Activated CD4-positive, alpha-beta T cell treated with anti-CD3 and anti-CD28 coated beads, Interleukin-2, amount 10 ng/mL, durations not matched to agents 24 days and 14 days (primary cell): Measurements from ENCODE around the gene GPR63. TPM values are rescaled to one million over a fixed set of nuclear protein-coding genes. Genes with fewer than 3 reads are reported as not detected.
"Not testable (repeated sequence)": the region's sequence is repeated elsewhere in the genome, so short reads cannot be mapped to it uniquely, and the experiment has no call there.

Experiments
- DNase-seq: peaks from one replicate; pipeline ENCODE4 v3.0.0; 2022
- H3K27ac Mint-ChIP-seq: one replicate; pipeline ENCODE4 v1.8.0; 2022; ENCODE audit warnings: mild to moderate bottlenecking, mixed read lengths
- H3K27me3 Mint-ChIP-seq: one replicate; pipeline ENCODE4 v1.8.0; 2022; ENCODE audit warnings: mixed read lengths
- H3K36me3 Mint-ChIP-seq: one replicate; pipeline ENCODE4 v1.8.0; 2022; ENCODE audit warnings: low read depth, mild to moderate bottlenecking, mixed read lengths
- H3K4me1 Mint-ChIP-seq: one replicate; pipeline ENCODE4 v1.8.0; 2021; ENCODE audit warnings: mixed read lengths
- H3K4me3 Mint-ChIP-seq: one replicate; pipeline ENCODE4 v1.8.0; 2022; ENCODE audit warnings: mild to moderate bottlenecking, moderate library complexity, mixed read lengths
- H3K9me3 Mint-ChIP-seq: one replicate; pipeline ENCODE4 v1.8.0; 2021; ENCODE audit warnings: mixed read lengths
- intact Hi-C: fragments of 100-400 bp; cut with micrococcal nuclease; formaldehyde crosslinking; loops from one replicate; pipeline ENCODE4 v1.15.1; 2023
- total RNA-seq: library from RNA; stranded (reverse); gene quantifications from 2 replicates; pipeline ENCODE4 v1.2.3, GENCODE V29; 2022

The GPR63 gene, protein sequence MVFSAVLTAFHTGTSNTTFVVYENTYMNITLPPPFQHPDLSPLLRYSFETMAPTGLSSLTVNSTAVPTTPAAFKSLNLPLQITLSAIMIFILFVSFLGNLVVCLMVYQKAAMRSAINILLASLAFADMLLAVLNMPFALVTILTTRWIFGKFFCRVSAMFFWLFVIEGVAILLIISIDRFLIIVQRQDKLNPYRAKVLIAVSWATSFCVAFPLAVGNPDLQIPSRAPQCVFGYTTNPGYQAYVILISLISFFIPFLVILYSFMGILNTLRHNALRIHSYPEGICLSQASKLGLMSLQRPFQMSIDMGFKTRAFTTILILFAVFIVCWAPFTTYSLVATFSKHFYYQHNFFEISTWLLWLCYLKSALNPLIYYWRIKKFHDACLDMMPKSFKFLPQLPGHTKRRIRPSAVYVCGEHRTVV
- total RNA-seq = 2.2 and 2.7 TPM in 2 replicates

DNA sequence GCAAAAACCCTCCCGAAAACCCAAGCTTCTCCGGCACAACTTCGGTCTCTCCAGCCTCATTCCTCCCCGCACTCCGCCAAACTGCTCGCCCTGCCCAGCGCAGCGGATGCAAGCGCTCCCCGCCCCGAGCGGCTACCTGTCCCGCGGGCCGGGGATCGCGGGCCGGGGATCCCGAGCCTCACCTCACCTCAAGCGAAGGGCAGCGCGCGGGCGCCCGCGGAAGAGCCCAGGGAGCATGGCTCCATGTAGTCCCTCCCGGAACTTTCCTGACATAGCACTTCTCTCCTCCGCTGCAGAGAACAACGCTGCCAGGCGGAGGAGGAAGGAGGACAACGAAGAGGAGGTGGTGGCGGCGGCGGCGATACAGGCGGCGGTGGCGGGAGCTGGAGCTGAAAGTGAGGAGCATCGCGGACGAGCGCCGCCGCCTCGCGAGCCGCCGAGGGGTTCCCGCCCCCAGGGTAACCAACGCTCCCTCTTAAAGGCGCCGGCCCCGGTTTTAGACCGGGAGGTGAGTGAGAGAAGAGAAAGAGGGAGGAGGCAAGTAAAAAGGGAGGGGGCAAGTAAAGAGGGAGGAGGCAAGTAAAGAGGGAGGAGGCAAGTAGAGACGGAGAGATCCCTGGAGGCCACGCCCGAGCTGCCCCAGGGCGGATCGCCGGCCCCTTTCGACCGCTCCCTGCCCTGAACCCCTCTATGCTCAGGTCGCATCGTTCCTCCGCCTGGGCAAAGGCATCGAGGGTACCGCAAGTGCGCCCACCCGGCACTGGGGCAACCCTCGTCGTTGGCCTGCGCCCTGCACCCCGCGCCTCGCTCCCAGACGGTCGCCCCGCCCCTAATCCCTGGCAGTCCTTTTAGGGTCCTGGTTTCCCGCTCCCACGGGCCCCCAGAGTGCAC, at the start of gene GPR63:
TSS of gene GPR63 (minus strand) at position 397 of the 891 bp plus-strand sequence. CDS start 37,746 bp downstream, outside the sequence.
- peaks cover 2% of the 10 kb centered on the region for H3K36me3 Mint-ChIP-seq
- no peaks in the 10 kb centered on the region for H3K9me3 Mint-ChIP-seq
- peaks cover 25% of the 10 kb centered on the region for H3K4me1 Mint-ChIP-seq
- H3K27ac Mint-ChIP-seq = peak within 1 kb of the TSS; percentile 75
- peak within 1 kb of the TSS; percentile 92 for H3K4me3 Mint-ChIP-seq
- H3K27me3 Mint-ChIP-seq = peaks cover 49% of the 10 kb centered on the region
- DNase-seq = peak; percentile 96
- intact Hi-C loops = loop anchor here (1.0 to 10.0 kb wide), 6 partner anchors 60 to 1263 kb away; partner anchors contain the start of genes KLHL32, MANEA, MMS22L and NDUFAF4

DNA sequence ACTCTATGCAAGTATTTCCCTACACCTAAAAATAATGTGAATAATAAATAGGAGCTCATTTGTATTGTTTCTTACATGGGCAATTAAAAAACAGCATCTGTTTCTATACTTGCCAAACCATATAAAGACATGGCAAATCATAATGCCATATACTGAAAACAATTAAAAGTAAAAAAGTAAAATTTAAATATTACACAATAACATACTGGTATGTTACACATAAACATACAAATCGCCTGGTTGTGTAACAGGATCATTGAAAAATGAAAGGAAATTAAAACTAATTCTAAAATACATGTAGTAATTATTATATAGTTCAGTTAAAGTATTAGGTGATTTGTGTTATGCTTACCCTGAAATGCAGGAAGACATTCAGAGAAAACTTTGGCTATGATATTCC, 49.2 kb upstream of the GPR63 start:
- no peak for DNase-seq
- Mint-ChIP-seq H3K4me1 (peaks cover 13% of the 10 kb centered on the region), H3K9me3 (no peaks in the 10 kb centered on the region), H3K4me3 (no peak overlapping the region), H3K27ac (no peak overlapping the region), H3K36me3 (peaks cover 13% of the 10 kb centered on the region), H3K27me3 (peaks cover 2% of the 10 kb centered on the region)
- intact Hi-C loops = no loop called here

DNA sequence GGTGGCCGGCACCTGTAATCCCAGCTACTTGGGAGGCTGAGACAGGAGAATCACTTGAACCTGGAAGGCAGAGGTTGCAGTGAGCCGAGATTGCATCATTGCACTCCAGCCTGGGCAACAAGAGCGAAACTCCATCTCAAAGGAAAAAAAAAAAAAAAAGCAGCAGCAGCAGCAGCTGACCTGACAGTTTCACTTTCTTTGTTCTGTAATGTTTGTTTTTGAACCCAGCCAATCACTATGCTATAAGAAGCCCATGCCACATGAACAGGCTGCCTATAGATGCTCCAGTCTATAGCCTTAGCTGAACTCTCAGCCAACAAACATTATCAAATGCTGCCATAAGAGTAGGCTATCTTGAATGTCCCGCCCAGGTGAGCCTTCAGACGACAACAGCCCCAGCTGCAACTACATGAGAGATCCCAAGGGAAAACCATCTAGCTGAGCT, 47.9 kb upstream of the GPR63 start:
- H3K9me3 Mint-ChIP-seq, H3K27ac Mint-ChIP-seq, H3K36me3 Mint-ChIP-seq, H3K27me3 Mint-ChIP-seq: not testable (repeated sequence)
- Mint-ChIP-seq H3K4me3 (peak overlapping the region; percentile 9), H3K4me1 (peaks cover 13% of the 10 kb centered on the region)
- peak; percentile 80 for DNase-seq
- intact Hi-C loops = loop anchor here (1.0 kb wide), 1 partner anchor 12 kb away; the partner anchor contains the start of gene NDUFAF4

DNA sequence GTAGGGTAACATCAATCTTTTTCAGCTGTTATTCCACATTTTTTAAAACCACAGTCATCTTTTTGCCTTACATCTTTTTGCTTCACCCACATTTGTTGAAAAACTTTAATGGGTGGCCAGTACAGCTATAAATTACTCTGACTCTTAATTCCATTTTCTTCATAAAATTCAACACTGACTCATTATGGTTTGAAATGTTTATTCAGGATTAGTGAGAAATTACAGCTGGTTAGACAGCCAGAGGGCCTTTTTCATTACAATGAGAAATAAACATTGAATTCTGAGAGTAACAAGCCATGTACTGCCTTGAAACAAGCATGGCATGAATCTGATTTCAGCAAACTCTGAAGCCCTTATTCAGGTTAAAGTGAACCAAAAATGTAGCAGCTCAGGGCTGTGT, 40.9 kb upstream of the GPR63 start:
- peaks cover 7% of the 10 kb centered on the region for H3K27me3 Mint-ChIP-seq
- no peak overlapping the region for H3K4me3 Mint-ChIP-seq
- no peaks in the 10 kb centered on the region for H3K4me1 Mint-ChIP-seq
- DNase-seq = no peak
- intact Hi-C loops = no loop called here
- no peak overlapping the region for H3K27ac Mint-ChIP-seq
- no peaks in the 10 kb centered on the region for H3K36me3 Mint-ChIP-seq
- no peaks in the 10 kb centered on the region for H3K9me3 Mint-ChIP-seq

DNA sequence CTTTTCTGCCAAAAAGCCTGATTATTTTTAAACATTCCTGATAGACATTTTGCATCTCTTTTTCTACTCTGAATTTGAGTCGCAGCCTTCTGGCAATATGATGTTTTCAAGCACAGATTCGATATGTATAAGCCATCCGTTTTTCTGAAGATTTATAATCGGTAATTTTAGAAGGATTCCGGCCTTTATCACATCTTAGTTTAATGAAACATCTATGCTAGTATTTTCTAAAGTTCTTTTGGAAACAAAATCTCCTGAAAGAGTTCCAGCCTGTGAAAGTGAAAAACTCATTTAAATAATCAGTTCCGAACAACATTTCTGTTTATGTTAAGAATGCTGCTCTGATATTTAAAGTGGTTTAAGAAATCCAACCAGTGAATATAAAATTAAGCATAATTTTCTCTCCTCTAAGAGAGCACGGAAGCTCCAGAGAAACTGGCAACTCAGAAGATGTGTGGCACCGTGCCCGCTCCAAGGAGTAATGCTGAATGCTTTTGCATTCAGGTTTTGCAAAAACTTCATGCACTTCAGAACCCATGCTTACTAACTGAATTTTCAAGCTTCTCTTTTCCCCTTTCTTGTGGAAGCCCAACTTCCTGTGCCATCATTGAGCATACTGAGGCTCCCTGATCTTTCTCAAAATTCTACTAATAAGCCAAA, 39.7 kb upstream of the GPR63 start:
- H3K9me3 Mint-ChIP-seq = no peaks in the 10 kb centered on the region
- no peak overlapping the region for H3K27ac Mint-ChIP-seq
- intact Hi-C loops = no loop called here
- peaks cover 8% of the 10 kb centered on the region for H3K27me3 Mint-ChIP-seq
- H3K4me1 Mint-ChIP-seq = no peaks in the 10 kb centered on the region
- no peak for DNase-seq
- no peaks in the 10 kb centered on the region for H3K36me3 Mint-ChIP-seq
- no peak overlapping the region for H3K4me3 Mint-ChIP-seq

DNA sequence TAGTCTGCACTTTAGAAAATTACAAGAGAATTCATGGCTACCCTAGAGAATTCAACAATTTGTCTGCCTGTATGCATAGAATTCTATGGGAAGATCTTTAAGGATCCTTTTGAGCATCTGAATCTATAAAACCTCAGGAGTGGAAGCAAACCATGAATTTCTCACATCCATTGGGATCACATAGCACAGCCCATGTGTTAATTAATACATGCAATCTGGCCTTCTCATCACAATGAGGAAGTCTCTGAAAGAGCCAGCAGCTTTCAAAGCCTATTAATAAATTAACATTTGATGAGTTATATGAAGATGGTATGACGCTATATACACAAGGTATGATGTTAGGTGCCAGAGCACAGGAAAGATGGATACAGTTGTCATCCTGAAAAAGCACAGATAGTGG, 35.7 kb upstream of the GPR63 start:
- Mint-ChIP-seq H3K9me3 (no peaks in the 10 kb centered on the region), H3K36me3 (no peaks in the 10 kb centered on the region), H3K27ac (no peak overlapping the region), H3K4me3 (no peak overlapping the region), H3K27me3 (peaks cover 12% of the 10 kb centered on the region), H3K4me1 (no peaks in the 10 kb centered on the region)
- intact Hi-C loops = no loop called here
- no peak for DNase-seq

DNA sequence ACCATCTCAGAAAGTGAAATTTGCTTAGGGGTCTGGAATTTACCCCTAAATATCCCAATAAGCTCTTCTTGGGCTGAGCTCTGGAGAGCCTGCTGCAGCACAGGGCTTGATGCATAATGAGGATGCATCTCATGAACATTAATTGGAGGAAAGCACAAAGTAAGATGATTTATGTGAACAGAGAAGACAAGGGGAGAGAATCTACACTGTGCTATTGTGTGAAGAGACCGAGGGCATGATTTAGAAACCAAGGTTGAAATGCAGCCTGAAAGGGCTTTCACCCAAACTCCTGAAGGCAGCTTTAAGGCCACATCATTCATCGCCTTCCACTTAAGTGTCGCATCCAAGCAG, 27.8 kb upstream of the GPR63 start:
- Mint-ChIP-seq H3K27ac (no peak overlapping the region), H3K9me3 (no peaks in the 10 kb centered on the region), H3K36me3 (no peaks in the 10 kb centered on the region), H3K4me3 (no peak overlapping the region), H3K4me1 (no peaks in the 10 kb centered on the region), H3K27me3 (peaks cover 39% of the 10 kb centered on the region)
- no peak for DNase-seq
- intact Hi-C loops = no loop called here

DNA sequence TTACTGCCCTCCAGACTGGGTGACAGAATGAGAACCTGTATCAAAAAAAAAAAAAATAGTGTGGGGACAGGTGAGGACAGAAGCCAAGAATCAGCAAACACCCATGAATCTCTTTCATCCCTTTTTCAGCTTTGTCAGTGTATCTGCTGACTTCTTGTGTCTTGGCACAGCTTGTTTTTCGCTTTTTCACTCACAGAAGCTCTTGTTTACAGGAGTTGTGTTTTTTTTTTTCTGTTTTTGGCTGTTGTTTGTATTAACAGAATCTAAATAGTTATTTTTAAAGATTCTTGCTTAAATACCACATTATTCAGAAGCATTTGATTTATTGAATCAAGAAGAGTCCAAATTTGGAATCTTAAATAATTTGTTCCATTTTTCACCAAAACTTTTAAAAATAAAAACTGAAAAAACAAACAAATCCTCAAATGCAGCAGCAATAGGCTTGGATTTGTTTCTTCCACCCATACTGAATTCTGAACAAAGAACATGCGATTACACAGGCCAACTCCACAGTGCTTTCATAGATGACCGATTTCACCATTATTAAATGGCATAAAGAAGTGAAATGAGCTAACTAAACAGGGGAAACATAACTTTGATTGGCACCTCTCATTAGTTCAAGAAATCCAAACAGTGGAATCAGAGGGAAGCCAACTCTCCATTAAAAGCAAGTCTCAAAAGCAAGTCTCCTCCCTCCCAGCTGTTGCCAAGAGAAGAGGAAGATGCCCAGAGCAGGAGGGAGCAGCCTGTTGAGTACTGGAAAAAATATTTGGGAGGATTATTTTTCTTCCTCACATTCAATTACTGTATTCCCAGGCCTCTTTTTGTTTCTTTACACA, 27.2 kb upstream of the GPR63 start:
- intact Hi-C loops = no loop called here
- peaks cover 2% of the 10 kb centered on the region for H3K9me3 Mint-ChIP-seq
- no peak overlapping the region for H3K27ac Mint-ChIP-seq

DNA sequence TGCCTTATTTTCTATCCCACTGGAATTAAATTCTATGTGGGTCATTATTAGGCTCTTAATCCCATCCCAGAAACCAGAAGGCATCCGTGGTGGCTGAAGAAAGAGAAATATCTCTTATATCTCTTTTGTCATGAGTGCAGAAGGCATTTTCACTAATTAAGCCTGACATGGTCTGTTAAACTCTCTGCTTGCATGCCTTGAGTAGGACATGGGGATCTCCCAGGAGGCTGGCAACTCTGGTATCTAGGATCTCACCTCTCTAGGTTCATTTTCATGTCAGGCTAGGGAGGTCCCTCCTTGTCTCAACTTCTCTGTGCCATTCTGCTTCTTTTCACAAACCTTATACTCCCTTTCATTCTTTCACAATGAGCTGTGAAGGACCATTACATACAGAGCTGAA, 25.3 kb upstream of the GPR63 start:
- H3K4me1 Mint-ChIP-seq = no peaks in the 10 kb centered on the region
- peaks cover 41% of the 10 kb centered on the region for H3K27me3 Mint-ChIP-seq
- no peak for DNase-seq
- no peaks in the 10 kb centered on the region for H3K36me3 Mint-ChIP-seq
- H3K4me3 Mint-ChIP-seq = no peak overlapping the region
- peaks cover 6% of the 10 kb centered on the region for H3K9me3 Mint-ChIP-seq
- intact Hi-C loops = no loop called here
- H3K27ac Mint-ChIP-seq = no peak overlapping the region

More for the DNA sequence above, 27.2 kb upstream of the GPR63 start:
- Mint-ChIP-seq H3K36me3 (no peaks in the 10 kb centered on the region), H3K27me3 (peaks cover 41% of the 10 kb centered on the region), H3K4me3 (no peak overlapping the region), H3K4me1 (no peaks in the 10 kb centered on the region)
- DNase-seq = no peak

DNA sequence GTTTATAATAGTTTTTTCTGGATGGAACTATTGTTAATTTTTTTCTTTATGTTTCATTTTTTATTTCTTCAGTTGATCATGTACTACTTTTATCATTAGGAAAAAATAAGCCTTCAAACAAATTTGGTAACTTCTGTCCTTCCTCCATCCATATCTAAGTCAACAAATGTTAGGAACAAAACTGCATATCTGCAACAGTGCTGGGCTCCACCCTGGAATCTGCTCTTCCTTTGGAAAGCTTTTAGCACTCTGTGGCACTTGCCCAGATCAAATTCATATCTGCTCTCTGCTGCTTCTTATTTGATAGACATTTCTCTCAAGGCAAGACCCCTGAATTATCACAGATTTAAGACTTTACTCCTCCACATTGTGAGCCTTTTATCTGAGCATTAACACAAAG, 24.3 kb upstream of the GPR63 start:
- Mint-ChIP-seq H3K27ac (no peak overlapping the region), H3K4me1 (no peaks in the 10 kb centered on the region), H3K4me3 (no peak overlapping the region), H3K27me3 (peaks cover 47% of the 10 kb centered on the region), H3K9me3 (peaks cover 6% of the 10 kb centered on the region), H3K36me3 (no peaks in the 10 kb centered on the region)
- no peak for DNase-seq
- intact Hi-C loops = no loop called here

DNA sequence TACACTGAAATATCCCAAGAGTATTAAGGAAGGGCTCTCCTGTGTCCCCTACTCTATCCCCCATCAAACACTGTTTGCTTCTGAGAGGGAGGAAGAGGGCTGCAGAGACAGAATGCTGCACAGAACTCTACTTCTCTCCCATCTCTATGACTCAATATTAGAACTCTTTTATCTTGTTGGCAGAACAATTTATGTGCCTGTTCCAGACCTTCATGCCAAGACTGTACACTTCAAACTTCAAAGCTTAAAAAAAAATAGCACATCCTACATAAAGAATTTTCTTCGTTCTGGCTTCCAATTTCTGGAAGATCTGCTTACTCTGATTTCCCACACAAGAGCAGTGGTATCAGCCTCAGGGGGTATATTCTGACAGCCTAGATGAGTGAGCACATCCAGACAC, 19.6 kb upstream of the GPR63 start:
- intact Hi-C loops = no loop called here
- H3K4me3 Mint-ChIP-seq = no peak overlapping the region
- peaks cover 10% of the 10 kb centered on the region for H3K9me3 Mint-ChIP-seq
- H3K27ac Mint-ChIP-seq = no peak overlapping the region
- no peaks in the 10 kb centered on the region for H3K36me3 Mint-ChIP-seq
- no peak for DNase-seq
- no peaks in the 10 kb centered on the region for H3K4me1 Mint-ChIP-seq
- peaks cover 25% of the 10 kb centered on the region for H3K27me3 Mint-ChIP-seq

DNA sequence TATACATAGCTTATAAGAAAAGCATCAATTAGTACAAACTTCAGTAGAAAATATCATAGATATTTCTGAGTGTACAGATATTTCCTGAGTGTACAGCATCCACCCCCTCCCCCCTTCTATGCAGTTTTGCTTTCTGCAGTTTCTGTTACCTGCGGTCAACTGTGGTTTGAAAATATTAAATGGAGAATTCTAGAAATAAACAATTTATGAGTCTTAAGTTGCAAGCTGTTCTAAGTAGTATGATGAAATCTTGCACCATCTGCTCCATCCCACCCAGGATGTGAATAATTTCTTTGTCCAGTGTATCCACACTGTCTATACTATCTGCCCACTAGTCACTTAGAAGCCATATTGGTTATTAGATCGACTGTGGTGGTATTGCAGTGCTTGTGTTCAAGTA, 15.8 kb upstream of the GPR63 start:
- Mint-ChIP-seq H3K27ac (no peak overlapping the region), H3K9me3 (peaks cover 4% of the 10 kb centered on the region), H3K4me1 (no peaks in the 10 kb centered on the region), H3K4me3 (no peak overlapping the region), H3K27me3 (peaks cover 13% of the 10 kb centered on the region), H3K36me3 (no peaks in the 10 kb centered on the region)
- intact Hi-C loops = no loop called here
- DNase-seq = no peak

DNA sequence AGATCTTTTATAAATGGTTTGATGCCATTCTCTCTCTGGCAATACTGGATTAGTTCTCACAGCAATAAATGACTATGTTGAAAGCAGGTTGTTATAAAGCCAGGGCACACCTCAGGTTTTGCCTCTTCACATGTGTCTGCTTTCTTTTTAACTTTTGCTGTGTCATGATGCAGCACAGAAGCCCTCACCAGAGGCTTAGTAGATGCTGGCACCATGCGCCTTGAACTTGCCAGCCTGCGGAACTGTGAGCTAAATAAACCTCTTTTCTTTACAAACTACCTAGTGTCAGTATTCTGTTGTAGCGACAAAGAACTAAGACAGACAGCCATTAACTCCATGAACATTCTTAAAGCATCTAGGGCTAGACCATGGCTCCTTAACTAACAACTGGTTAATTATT, 15.3 kb upstream of the GPR63 start:
- intact Hi-C loops = no loop called here
- H3K36me3 Mint-ChIP-seq = no peaks in the 10 kb centered on the region

More for the DNA sequence above, 15.3 kb upstream of the GPR63 start:
- no peak overlapping the region for H3K27ac Mint-ChIP-seq
- H3K27me3 Mint-ChIP-seq = peaks cover 10% of the 10 kb centered on the region
- H3K4me1 Mint-ChIP-seq = no peaks in the 10 kb centered on the region
- H3K9me3 Mint-ChIP-seq = peaks cover 9% of the 10 kb centered on the region
- H3K4me3 Mint-ChIP-seq = no peak overlapping the region
- DNase-seq = no peak
